GM19239 (cell line): ENCODE data around the gene SRRM1.
"Not testable (repeated sequence)": the region's sequence is repeated elsewhere in the genome, so short reads cannot be mapped to it uniquely, and the experiment has no call there.

Experiments
- DNase-seq: peaks from one replicate; pipeline ENCODE4 v3.0.0; 2011; ENCODE audit warnings: low spot score; ENCODE audit not compliant: insufficient read length
- FAIRE-seq: peaks from 2 replicates; lab custom pipeline; 2011; peaks lifted over from hg19 to GRCh38; lab: Jason Lieb, UNC

SRRM1 gene

DNA sequence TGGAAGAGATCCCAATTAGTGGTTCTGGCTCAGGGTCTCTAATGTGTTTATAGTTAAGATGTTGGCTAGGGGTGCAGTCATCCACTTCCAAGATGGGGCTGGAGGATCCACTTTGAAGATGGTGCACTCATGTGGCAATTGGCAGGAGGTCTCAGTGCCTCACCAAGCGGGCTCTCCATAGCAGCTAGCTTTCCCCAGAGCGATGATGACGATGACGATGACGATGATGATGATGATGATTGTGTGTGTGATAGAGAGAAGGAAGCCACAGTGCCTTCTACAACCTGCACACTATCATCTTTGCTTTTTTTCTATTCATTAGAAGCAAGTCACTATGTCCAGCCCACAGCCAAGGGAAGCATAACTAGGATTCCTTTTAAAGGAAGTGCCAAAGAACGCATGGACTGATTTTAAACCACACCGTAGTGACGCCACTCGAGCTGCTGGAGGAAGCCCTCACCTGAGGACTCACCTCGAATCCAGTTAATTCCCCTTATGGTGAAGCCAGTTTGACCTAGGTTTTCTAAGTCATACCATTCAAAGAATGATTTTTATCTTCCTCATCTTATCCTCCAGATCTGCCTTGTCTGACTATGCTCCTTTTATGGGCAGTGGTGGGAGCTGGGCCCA is 49.4 kb downstream of the SRRM1 start:
- no peak for FAIRE-seq
- no peak for DNase-seq

GRCh38 chr1:24693827-24694379 is 50.8 kb downstream of the SRRM1 start:
- FAIRE-seq (no peak), DNase-seq (no peak)

DNA sequence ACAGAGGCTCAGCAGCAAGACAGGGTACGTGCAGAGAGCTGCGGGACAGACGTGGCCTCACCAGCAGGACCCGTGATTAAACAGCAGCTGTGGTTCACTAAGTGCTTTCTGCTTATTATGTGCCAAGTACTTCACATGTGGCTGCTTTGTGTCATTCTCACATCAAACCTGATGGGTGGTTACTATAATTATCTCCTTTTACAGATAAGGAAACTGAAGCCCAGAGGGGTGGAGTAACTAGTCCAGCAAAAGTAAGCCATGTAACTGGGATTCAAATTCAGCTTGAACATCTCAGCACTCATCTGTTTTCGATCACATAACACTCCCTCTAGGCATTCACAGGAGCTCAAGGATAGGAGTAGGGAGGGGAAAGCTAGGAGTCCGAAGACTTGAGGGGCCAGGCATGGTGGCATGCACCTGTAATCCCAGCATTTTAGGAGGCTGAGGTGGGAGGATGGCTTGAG is 51.3 kb downstream of the SRRM1 start:
- FAIRE-seq, result no peak
- DNase-seq, result no peak

GRCh38 chr1:24695202-24695974 is 52.3 kb downstream of the SRRM1 start:
- peak; percentile 42 for FAIRE-seq
- no peak for DNase-seq

- FAIRE-seq, result no peak
- DNase-seq, result no peak
Observed at GRCh38 chr1:24696041-24696755, 53.1 kb downstream of the SRRM1 start.

DNA sequence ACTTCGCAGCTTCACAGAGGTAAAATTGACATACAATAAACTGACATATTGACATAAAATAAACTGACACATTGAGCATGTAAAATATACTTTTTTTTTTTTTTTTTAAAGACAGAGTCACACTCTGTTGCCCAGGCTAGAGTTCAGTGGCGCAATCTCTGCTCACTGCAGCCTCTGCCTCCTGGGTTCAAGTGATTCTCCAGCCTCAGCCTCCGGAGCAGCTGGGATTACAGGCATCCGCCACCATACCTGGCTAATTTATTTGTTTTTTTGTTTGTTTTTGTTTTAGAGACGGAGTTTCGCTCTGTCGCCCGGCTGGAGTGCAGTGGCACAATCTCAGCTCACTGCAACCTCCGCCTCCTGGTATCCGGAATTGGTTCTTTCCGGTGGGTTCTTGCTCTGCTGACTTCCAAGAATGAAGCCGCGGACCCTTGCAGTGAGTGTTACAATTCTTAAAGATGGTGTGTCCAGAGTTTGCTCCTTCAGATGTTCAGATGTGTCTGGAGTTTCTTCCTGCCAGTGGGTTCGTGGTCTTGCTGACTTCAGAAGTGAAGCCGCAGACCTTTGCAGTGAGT is 53.7 kb downstream of the SRRM1 start:
- FAIRE-seq, result no peak

GRCh38 chr1:24697453-24698001 is 54.4 kb downstream of the SRRM1 start:
- FAIRE-seq, DNase-seq: not testable (repeated sequence)

More for the DNA sequence above, 53.7 kb downstream of the SRRM1 start:
- DNase-seq, result no peak

DNA sequence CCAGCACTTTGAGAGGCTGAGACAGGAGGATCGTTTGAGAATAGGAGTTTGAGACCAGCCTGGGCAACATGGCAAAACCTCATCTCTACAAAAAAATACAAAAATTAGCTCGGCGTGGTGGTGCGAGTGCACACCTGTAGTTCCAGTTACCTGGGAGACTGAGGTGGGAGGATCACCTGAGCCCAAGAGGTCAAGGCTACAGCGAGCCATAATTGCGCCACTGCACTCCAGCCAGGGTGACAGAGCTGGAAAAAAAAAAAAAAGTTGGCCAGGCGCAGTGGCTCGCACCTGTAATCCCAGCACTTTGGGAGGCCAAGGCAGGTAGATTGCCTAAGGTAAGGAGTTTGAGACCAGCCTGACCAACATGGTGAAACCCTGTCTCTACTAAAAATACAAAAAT is 55.2 kb downstream of the SRRM1 start:
- not testable (repeated sequence) for FAIRE-seq, DNase-seq

DNA sequence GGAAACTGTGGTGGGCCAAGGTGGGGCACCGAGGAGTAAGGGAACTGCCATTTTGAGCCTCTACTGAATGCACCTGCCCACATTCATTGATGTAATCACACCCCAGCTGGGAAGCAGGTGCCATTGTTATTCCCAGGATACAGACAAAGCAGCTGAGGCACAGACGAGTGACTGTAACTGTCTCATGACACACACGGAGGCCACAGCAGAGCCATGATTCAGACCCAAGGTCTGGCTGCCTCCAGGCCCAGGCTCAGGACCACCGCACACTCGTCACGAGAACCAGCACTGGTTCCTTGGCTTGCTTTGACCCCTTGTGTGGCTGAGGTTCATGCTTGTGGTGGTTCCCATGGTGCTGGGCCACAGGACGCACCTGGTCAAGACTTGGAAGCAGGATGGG is 56.5 kb downstream of the SRRM1 start:
- FAIRE-seq (no peak), DNase-seq (no peak)

- FAIRE-seq (no peak), DNase-seq (no peak)
Observed at GRCh38 chr1:24702511-24703293, 59.6 kb downstream of the SRRM1 start.

DNA sequence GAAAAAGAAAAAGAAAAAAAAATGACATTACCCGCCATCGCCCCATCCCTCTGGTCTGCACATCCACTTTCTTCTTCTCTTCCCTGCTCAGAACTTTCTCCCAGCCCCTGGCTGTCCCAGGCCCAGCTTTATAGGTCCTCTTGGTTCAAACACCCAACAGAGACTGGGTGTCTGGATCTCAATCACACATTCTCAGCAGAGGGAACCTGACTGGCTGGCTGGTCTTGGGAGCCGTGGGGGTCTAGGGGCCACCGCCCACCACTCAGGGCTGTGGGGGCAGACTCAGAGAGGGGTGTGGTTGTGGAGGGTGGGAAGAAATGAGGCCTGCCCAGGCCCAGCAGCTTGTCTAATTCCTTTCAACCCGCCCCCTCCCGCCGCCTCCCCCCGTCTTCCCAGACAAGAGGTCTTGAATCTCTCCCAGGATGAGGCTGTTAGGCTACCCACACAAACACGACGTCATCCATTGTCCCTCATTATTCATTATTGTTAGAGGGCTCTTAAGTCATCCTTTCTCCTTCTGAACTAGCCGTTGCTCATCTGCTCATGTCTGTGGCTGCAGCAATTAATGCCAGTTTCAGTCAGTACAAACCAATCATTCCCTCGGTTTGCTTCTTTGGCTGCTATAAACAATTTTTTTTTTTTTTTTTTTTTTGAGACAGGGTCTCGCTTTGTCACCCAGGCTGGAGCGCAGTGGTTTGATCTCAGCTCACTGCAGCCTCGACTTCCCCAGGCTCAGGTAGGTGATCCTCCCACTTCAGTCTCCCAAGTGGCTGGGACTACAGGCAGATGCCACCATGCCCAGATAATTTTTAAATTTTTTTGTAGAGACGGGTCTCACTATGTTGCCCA is 61.5 kb downstream of the SRRM1 start:
- DNase-seq (no peak), FAIRE-seq (no peak)

DNA sequence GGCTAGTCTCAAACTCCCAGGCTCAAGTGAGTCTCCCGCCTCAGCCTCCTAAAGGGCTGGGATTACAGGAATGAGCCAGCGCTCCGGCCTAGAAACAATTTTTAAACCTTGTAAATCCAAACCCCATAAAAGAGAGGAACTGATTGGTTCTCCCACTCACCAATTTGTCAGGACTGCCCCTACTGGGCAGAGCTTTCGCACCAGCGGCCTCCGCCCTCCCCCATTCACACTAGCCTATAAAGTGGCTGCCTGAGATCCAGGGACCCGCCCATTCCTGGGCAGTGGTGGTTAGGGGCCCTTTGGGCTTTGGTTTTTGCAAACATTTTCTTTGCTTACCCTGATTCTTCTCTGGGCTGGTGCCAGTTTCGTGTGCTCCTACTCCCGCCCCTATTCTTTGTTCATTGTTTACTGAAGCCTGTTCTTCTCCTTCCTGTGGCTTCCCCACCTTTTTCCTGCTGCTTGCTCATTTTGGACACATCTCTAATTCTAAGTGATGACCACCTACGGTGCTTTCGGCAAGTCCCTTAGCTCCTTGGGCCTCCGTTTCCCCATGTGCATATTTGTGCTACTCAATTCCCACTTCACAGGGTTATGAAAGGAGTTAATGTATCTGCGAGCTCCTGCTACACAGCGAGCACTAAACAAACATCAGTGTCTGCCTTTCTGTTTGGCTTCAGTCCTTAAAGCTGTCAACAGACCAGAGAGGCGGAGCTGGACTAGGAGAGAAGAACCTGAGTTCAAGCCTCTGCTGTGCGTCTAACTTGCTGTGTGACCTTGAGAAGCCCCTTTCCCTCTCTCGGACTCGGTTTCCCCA is 62.4 kb downstream of the SRRM1 start:
- DNase-seq (peak; percentile 79), FAIRE-seq (no peak)

DNA sequence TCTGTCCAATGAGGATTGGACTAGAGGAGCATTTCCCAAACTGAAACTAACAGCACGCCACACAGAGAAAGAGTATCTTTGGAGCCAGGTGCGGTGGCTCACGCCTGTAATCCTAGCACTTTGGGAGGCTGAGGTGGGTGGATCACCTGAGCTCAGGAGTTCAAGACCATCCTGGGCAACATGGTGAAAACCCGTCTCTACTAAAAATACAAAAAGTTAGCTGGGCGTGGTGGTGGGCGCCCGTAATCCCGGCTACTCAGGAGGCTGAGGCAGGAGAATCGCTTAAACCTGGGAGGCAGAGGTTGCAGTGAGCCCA is 62.9 kb downstream of the SRRM1 start:
- FAIRE-seq, DNase-seq: not testable (repeated sequence)

GRCh38 chr1:24707687-24708086 is 64.6 kb downstream of the SRRM1 start:
- DNase-seq, result no peak
- no peak for FAIRE-seq

DNA sequence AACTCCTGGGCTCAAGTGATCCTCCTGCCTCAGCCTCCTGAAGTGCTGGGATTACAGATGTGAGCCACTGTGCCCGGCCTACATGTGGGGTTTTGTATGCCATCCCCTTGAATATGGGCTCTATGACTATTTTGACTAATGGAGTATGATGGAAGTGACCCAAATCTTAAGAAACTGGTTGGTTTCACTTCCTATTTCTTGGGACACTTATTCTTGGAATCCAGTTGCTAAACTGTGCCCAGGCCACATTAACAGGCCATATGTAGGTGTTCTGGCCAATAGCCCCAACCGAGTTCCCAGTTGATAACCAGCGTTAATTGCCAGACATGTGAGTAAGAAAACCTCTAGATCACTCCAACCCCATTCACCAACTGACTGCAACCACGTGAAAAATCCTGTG is 65.8 kb downstream of the SRRM1 start:
- FAIRE-seq (no peak), DNase-seq (no peak)

GRCh38 chr1:24709791-24710441 is 66.8 kb downstream of the SRRM1 start:
- FAIRE-seq, result no peak
- DNase-seq, result no peak

GRCh38 chr1:24711329-24711728 is 68.2 kb downstream of the SRRM1 start:
- no peak for FAIRE-seq

More at GRCh38 chr1:24711329-24711728, 68.2 kb downstream of the SRRM1 start:
- DNase-seq, result no peak
